ENCODE measurements around the gene CIDEA.

GRCh38 chr18:12254820-12255511 is 805 bp downstream of the CIDEA start:
- TF ChIP-seq CTCF (IDR thresholded peaks at IDR 0.05), result no peak
- TF ChIP-seq POLR2A (IDR thresholded peaks at IDR 0.05), result no peak

Data from testis (tissue), 2 donors.